GM18867 (cell line): Measurements from ENCODE around the gene INSIG2.
"Not testable (repeated sequence)": the region's sequence is repeated elsewhere in the genome, so short reads cannot be mapped to it uniquely, and the experiment has no call there.

ENCODE experiments used
- ATAC-seq: cut with Tn5 transposase; IDR thresholded peaks from one replicate; pipeline ENCODE4 v1.9.1; 2021; ENCODE audit warnings: mild to moderate bottlenecking, moderate library complexity; ENCODE audit not compliant: unreplicated experiment

INSIG2 gene

DNA sequence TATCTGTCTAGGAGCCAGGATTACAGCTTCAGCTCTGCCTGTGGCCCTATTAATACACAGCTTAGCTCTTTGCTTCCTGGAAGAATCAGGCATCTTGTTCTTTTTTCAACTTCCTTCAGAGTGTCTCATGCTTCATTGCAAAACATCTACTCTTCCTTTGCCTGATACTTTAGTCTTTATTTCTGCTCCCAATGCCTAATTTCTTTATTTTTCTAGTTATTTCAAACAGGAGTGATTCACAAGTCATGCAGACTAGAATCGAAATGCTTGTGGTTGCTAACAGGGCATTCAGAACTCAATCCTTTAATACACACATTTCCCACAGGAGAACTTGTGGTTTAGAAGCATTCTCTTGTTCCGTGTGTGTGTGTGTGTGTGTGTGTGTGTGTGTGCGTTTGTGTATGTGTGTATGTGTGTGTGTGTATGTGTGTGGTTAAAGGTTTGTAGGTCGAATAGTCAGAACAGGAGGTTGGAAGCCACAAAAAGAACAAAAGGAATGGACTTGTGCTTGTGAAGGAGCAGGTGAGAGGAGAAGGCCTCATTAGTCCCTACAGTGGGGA is 28.3 kb upstream of the INSIG2 start:
- no peak for ATAC-seq

DNA sequence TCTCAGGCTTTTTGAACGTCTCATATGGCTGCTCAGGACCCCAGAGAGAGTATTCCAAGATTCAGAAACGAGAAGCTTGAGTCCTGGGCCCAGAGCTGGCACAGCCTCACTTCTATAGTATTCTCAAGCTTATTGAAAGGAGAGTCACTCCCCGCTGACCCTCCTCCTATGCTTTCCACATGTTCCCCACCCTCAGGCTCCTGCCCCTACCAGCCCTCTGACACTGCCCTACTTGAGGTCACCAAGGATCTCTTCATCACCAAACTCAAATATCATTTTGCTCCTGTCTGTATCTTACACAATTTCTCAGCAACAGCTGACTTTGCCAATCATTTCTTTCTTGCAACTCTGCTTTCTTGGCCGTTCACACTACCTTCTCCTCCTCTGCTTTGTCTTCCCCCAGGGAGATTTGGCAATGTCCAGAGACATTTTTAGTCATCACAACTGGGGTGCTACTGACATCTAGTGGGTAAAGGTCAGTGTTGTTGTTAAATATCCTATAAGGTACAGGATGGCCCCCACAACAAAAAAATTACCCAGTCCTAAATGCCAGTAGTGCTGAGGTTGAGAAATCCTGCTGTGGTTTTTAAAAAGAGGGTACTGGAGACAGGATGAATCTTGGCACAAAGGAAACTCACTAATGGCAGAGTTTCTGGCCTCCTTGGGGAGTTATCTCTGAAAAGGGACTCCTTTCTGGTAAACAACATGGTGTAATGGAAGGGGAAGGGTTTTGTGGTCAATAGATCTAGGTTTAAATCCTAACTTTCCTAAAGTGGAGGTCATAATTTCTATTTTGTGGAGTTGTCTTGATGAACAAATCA is 26.9 kb upstream of the INSIG2 start:
- ATAC-seq: peak; percentile 81

DNA sequence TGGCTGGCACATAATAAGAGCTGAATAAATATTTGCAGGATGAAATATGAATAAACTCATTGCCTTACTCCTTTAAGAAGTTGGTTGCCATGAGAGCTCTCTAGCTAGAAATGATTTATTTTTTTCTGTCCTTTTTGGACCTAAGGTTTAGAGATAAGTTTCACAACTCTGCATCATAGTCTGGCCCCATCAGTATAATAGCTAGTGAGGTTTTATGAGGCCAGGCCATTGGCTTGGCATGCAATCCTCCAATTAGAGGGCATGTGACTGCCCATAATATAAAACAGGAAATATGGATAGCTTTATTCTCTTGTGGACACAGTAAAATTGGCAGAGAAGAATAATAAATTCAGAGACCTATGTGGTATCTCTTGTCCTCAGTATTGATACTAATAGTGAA is 26.2 kb upstream of the INSIG2 start:
- ATAC-seq: no peak

DNA sequence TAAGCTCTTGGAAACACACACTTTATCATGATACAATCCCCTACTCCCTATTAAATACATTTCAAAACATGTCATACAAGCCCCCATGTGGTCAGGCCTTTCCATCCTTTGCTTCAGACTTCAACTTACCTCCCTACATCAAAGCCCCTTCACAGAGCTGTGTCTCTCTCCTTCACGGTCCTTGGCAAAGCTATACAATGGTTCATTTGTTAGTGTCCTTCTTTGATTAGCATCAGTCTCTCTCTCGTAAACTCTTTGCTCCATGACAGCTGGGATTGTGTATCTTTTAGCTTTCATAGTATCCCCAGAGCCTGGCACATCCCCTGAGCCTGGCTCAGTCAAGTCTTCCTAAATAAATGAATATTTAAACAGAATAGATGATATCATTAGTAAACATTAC is 25.6 kb upstream of the INSIG2 start:
- ATAC-seq: no peak

DNA sequence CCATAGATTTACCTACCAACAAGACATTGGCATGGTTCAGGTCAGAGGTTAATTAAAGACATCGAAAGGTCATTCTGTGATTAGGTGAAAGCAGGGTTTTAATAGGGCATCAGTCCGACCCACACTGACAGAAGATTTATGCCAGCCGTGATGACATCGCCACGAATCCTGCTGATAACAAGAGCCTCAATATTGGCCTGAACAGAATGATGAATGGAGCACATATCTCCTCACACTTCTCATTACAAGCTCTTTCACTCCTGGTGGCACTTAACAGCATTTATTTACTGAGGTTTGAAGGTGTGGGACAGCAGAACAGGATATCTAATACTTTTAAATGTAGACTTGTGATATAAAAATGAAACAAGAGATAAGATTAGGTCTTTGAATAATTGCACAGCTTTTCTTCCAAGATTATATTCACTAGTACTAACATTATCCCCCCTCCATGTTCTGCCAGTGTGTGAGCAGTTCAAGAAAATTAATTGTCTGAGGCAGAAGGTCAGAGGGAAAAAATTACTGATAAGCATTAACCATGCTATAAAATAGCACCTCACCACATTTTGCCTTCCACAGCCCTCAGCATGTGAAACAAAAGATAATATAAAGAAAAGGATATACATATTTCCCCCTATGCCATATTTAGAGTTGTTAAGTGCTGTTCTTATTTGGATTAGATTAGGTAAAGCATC is 23.1 kb upstream of the INSIG2 start:
- no peak for ATAC-seq

DNA sequence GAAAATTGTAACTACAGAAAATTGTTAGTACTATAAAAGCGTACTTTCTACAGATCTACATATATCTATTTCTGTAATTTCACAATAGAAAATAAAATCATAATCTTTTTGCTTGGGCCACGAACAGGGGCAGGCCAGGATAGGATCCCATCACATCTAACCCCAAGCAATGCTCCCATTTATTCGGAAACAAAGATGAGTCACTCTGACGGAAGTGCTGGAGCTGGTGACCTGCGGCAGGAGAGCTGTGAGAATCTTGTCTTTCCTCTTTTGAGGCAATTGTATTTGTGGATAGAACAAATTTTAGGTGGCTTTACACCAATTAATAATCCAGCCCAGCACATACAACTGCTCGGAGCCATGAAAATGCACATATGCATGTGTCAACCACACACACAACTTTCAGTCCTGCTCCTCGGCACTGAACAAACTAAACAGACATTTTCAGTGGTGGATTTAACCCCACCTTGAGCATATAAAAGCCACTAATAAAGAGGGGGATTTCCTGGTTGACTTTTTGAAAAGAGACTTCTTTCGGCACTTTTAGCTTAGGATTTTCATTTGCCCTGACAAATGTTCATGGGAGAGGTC is 22.3 kb upstream of the INSIG2 start:
- ATAC-seq: no peak

DNA sequence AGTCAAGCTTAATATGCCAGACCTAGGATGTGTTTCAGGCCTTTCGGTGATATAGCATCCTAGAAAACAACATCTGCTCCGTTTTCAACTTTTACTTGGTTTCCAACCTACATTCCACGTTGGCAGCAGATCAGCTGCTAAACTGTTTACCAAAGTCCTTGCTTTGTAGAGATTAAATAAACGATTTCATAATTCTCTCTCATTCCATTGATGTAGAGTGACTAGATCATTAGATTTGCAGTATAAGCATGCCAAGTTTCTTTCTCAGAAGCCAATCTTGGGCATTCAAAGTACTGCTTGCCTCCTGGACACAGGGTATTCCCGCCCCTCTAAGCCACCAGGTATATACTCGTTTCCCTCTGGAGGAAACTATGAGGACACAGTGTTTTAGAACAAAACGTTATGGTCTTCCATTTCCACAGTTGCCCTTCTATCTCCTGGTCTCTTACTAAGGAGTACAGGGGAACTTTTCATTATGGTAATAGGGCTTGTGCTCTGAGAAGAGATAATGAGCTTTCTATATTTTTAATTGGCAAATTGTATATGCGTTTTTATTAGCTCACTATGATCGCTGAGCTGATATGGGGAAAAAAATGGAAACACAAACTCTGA is 10.5 kb upstream of the INSIG2 start:
- ATAC-seq: no peak

DNA sequence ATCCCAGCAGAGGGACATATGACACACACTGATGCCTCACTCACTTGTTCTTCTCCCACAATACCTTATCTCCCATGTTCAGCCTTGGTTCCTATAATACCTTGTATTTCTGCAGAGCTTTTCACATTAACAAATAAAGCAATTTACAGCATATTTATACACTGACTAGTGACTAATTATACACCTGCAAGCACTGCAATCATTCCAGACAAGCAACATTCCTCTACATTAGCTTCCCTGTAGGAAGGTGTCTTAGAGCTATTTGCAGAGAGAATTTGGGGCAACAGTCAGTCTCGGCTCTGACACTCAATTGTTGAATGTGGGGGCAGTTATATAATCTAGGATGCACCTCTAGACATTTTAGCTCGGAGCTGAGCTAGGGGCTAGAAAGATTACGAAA is 9.5 kb upstream of the INSIG2 start:
- no peak for ATAC-seq

DNA sequence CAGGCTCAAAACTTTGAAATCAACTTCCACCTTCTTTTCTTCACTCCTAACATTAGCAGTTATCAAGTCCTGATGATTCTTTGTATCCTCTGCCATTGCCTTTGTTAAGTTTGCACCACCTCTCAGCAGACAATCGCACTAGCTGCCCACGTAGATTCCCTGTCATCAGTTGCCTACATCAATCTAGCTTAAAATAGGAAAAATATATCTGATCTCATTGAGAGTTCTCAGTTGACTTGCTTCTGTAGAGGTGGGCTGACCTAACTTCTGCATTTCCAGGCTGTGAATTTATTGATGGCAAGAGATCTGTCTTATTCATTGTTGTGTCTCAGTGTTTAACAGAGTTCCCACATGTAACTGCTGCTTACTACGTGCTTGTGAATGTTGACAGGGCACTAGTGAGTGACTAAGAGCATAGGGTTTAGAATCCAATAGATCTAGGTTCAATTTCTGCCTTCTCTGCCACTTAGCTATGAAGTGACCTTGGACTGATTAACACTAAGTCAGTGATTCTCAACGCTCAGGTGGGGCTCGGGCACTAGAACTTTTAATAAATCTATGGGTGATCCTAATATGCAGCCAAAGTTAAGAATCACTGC is 3.7 kb upstream of the INSIG2 start:
- no peak for ATAC-seq

DNA sequence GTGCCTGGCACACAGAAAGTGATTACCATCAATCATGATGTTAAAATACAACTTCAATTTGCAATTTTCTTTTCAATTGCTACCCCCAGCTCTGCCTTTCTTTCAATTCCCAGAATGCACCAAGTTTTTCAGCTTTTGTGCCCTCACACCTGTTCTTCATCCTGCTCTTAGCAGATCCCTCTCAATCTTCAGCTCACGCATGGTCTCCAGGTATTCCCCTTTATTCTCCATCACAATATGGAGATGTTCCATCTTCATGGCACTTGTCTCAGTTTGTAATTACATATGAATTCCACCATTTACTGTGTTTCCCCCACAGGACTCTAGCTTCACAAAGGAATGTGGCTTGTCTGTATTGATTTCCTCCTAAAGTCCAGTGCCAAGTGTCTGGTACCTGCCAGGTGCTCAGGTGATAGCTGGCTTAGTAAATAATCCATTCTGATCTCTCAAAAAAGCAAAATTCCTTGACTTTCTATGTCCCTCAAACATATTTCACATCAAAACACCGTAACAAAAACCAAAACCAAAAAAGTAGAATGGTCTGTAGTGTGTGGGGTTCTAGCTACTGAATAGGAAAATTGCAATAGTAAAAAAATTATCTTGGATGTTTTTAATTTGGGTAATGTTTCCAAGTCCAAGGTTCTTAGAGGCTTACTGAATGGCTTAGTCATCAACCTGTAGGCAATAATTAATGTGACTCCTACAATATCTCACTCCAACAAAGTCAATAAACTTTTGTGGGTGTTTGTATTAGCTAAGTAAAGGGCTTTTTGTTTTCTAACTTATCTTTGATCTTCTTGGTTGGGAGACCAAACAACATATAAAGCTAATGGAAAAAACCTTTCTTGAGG is 2.9 kb upstream of the INSIG2 start:
- no peak for ATAC-seq

DNA sequence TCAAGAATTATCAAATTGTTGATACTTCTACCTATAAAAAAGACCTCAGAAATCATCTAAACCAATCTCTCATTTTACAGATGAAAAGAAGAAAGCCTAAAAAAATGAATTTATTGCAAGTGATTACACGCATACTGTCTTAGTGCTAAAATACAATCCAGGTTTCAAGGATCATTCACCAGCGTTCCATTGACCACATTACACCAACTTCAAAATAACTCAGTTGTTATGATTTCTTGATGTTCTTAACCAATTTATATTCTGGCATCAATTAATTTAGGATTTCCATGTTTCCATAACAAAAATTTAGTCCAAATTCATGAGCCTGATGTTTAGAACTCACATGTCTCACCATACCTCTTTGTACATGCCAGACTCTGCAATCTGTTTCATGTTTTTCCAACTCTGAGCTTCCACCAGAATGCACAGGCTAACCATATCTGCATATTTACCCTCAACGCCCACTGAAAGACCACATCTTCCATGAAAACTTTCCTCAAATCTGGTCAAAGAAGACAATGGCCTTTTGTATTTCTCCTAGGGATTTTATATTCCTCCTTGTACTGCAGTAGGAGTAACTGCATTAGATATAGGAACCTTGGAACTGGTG is 2.1 kb upstream of the INSIG2 start:
- no peak for ATAC-seq

DNA sequence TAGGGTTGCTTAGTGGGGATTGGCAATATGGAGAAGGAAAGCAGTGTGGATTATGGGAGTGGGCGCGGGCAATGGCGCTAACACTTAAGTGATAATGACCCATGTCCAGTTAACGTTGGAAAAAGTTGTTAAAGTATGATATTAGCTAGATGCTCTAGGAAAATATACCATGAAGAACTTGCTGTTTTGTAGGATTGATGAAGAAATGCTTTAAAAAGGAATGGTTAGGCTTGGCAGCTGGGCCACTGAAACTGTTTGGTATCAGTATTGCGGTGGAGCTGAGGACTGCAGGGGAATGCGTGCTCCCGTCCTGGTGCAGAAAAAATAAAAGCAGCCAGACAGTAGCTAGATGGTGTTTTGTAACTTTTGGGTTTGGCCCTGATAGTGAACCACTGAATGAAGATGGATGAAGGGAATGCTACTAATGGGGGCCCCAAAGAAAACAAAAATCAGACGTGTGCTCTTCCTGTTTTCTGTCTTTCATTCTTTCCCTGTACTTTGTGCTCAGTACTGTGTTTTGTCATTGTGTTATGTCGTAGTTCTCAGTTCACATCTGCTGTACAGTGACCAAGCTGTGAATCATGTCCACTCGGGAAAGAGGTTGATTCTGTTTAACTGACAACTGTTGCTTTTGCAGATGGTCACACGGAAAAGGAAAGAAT is 999 bp downstream of the INSIG2 start:
- peak; percentile 39 for ATAC-seq

DNA sequence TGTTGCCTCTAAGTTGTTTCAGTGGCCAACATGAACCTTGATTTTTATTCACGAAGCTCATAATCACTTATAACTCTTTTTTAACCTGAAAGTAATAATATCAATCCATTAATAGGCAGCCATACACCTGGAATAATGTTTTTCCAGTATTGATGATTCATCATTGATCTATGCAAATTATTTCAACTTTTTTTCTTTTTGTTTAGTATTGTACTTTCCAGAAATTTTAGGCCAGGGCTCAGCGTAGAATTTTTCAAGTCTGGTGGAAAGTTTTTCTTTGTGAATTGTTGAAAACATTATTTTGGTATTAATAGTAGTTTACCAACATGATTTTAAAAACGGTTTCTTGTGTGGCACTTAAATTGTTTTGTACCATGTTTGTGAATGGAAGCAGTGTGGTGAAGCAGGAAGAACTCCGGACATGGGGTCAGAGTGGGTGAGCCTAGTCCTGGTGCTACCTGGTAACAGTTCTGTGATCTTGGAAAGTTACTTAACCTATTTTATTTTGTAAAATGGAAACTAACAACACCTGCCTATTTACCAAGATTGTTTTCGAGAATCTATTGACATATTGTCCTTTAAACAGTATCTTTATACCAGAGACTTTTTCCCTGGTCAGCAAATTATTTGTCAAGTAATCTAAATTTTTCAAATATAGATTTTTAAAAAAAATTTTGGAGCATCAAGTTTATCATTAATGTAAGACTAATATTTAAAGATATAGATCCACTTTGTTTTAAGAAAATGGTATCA is 2.3 kb downstream of the INSIG2 start:
- ATAC-seq: no peak

DNA sequence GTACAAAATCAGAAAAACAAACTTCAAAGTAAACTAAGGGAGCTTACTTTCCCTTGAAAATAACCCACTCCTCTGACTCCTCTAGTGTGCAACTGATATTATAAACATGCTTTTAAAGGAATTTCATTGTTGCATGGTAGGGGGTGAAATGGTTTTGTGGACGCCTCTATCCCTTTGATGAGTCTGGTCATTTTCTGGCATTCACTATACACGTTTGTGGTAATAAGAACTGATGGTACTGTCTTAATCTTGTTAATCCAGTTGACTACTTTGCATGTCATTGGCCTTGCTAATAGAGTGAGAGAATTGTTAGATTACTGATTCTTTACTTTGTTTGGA is 2.8 kb downstream of the INSIG2 start:
- no peak for ATAC-seq

DNA sequence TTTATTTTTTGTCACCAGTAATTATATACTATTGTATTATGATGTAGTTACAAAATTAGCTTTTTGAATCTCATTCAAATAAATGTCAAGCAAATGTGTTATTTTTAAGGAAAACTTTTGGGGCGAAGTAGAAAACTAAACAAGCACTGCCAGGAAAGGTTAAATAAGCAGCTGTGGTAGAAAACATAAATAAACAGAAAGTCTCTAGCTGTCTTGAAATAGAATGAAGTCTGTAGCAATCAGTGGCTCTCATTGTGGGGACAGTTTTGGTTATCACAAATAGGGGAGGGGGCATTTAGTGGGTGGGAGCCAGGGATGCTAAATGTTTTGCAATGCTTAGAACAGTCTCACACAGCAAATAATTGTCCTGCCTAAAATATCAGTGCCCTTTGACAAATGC is 3.4 kb downstream of the INSIG2 start:
- ATAC-seq: no peak

DNA sequence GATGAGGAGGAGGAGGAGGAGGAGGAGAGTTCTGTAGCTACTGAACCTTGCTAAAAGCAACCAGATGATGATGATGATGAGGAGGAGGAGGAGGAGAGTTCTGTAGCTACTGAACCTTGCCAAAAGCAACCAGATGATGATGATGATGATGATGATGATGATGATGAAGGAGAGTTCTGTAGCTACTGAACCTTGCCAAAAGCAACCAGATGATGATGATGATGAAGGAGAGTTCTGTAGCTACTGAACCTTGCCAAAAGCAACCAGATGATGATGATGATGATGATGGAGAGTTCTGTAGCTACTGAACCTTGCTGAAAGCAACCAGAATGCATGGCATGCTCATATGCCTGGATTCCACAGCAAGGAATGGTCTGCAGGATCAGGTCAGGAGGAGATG is 5.8 kb downstream of the INSIG2 start:
- not testable (repeated sequence) for ATAC-seq

DNA sequence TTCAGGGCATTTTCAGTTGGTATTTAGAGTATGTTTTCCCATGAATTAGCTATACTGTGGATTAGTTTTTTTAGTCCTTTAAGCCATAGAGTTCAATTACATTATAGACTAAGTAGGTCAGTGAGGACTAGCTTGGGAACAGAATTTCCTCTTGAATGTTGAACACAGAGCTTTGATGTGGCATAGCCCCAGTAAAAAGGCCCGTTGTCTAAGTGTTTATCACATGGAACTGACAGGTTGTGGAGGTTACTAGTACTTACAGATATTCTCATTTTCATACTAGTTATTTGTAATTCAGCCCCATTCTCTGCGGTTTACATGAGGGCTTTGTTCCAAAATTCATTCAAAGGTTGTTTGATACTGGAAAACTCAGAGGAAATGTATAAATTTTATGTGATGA is 6.2 kb downstream of the INSIG2 start:
- no peak for ATAC-seq

DNA sequence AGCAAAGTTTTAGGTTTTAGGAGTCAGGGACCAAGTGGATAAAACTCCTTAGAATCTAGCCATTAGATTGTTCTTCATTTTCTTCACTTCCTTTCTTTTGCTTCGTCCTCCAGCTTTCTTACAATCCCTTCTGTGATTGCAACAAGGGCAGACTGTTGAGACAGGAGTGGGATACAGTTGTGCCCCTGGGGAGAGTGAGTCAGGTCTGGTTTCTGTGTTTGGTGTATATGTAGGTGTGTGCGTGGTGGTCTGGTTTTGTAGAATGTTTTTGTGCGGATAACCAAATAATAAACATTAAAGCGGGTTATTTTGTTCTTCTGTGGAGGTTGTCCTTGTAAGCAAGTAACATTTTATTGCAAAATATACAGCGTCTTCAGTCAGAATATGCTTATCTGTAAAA is 7.3 kb downstream of the INSIG2 start:
- no peak for ATAC-seq

DNA sequence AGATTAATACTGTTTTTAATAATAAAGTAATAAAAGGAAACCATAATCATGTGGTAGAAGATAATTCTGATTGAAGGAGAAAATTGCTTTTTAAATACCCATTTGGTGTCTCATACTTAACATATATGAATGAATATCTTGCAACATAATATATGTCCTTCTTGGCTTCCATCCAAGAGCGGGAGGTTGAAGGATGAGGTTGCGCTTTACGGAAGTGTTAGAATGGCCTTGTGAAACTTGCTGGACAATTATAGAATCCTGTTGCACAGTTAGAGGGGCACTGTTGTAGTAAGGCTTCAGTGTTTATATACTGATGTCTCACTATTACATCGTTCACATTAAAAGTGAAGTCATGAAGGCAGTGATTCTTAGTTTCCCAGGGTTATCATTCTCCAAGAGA is 9.4 kb downstream of the INSIG2 start:
- ATAC-seq: no peak
